ENCODE results near the gene HIC2.
"Not testable (repeated sequence)": the region's sequence is repeated elsewhere in the genome, so short reads cannot be mapped to it uniquely, and the experiment has no call there.

DNA sequence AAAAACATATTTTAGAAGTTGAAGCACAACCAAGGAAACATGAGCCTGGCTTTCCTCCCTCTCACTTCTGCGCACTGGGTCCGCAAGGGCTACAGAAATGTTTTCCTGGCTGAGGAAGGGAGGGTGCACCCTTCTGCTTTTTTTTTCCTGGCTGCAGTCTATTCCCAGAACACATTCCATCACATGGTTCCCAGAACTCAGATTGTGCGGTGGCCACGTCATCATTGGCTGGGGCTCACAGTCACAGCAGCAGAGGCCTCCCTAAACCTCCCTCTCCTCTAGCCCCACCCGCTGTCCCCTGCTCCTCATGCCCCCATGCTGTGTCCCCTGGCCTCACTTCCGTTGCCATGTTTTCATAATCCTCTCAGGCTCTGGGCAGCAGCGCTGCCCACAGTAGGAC is 27.7 kb upstream of the HIC2 start:
- TF ChIP-seq, protein P1, sequence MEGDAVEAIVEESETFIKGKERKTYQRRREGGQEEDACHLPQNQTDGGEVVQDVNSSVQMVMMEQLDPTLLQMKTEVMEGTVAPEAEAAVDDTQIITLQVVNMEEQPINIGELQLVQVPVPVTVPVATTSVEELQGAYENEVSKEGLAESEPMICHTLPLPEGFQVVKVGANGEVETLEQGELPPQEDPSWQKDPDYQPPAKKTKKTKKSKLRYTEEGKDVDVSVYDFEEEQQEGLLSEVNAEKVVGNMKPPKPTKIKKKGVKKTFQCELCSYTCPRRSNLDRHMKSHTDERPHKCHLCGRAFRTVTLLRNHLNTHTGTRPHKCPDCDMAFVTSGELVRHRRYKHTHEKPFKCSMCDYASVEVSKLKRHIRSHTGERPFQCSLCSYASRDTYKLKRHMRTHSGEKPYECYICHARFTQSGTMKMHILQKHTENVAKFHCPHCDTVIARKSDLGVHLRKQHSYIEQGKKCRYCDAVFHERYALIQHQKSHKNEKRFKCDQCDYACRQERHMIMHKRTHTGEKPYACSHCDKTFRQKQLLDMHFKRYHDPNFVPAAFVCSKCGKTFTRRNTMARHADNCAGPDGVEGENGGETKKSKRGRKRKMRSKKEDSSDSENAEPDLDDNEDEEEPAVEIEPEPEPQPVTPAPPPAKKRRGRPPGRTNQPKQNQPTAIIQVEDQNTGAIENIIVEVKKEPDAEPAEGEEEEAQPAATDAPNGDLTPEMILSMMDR (IDR thresholded peaks at IDR 0.05) = not testable (repeated sequence)
- TF ChIP-seq POLR2A (IDR thresholded peaks at IDR 0.05; ENCODE audit: low read depth); POLR2AphosphoS5 (IDR thresholded peaks at IDR 0.05): not testable (repeated sequence)

Data from esophagus muscularis mucosa (tissue), 3 donors.